C4-2B (cell line): ENCODE data around the gene PLCH2.

Source experiments
- H3K27ac ChIP-seq: fragments of 450-650 bp; 2 replicates; pipeline ENCODE4 v1.5.1; 2017
- ZFX ChIP-seq: fragments of 450-650 bp; IDR thresholded peaks from 2 replicates; pipeline ENCODE4 v1.6.1; 2017
- TF ChIP-seq, protein P1 (sequence below): fragments of 450-650 bp; conservative IDR thresholded peaks from 2 replicates; pipeline ENCODE4 v1.5.1; 2017; ENCODE audit warnings: mild to moderate bottlenecking

PLCH2 gene

DNA sequence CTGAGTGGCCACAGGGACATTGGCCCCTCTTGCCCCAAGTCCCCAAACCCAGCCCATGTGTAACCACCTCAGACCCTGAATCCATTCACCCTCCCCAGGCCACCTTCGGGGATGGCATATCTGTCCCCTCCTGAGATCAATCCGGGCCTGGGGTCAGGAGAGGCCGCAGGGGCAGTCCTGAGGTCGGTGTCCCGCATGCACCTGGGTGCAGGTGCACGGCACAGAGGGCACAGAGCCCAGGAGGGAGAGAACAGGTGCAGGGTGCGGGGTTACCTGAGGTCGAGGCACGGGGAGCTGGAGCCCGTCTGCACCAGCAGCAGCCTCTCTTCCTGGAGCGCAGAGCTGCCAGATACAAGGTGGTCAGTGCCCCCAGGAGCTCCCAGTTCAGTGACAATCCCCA is 33.5 kb downstream of the PLCH2 start:
- TF ChIP-seq, protein P1, sequence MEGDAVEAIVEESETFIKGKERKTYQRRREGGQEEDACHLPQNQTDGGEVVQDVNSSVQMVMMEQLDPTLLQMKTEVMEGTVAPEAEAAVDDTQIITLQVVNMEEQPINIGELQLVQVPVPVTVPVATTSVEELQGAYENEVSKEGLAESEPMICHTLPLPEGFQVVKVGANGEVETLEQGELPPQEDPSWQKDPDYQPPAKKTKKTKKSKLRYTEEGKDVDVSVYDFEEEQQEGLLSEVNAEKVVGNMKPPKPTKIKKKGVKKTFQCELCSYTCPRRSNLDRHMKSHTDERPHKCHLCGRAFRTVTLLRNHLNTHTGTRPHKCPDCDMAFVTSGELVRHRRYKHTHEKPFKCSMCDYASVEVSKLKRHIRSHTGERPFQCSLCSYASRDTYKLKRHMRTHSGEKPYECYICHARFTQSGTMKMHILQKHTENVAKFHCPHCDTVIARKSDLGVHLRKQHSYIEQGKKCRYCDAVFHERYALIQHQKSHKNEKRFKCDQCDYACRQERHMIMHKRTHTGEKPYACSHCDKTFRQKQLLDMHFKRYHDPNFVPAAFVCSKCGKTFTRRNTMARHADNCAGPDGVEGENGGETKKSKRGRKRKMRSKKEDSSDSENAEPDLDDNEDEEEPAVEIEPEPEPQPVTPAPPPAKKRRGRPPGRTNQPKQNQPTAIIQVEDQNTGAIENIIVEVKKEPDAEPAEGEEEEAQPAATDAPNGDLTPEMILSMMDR = no peak
- TF ChIP-seq ZFX = no peak
- H3K27ac ChIP-seq = no peak overlapping the region

DNA sequence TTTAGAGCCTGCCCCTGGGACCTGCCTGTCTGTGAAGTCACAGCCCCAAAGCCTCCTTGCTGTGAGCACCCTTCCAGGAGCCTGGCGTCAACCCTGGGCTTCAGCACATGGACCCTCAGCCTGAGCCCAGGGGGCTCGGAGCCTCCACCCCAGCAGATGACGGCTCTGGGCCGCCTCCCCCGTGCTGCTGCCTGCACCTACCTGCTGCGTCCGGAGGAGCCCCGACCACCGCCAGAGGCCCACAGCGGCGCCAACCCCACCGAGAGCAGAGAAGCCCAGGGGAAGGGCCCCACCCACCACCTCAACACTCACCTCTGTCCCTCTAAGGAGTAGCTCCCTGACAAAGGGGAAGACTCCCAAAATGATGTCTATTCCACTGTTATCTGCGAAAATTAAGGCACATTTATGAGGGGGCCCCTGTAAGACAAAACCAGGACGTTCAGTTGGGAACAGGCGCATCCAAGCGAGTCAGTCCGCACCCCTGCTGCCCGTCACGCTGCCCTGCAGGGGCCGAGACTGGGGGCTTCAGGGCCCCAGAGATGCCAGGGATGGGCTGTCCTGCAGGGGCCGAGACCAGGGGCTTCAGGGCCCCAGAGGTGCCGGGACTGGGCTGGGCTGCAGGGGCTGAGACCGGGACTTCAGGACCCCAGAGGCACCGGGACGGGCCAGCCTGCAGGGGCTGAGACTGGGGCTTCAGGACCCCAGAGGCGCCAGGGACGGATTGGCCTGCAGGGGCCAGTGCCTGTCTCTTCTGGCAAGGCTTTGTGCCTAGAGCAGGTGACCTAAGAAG is 34.5 kb downstream of the PLCH2 start:
- H3K27ac ChIP-seq = no peak overlapping the region
- no peak for TF ChIP-seq ZFX
- TF ChIP-seq, protein P1 = no peak

DNA sequence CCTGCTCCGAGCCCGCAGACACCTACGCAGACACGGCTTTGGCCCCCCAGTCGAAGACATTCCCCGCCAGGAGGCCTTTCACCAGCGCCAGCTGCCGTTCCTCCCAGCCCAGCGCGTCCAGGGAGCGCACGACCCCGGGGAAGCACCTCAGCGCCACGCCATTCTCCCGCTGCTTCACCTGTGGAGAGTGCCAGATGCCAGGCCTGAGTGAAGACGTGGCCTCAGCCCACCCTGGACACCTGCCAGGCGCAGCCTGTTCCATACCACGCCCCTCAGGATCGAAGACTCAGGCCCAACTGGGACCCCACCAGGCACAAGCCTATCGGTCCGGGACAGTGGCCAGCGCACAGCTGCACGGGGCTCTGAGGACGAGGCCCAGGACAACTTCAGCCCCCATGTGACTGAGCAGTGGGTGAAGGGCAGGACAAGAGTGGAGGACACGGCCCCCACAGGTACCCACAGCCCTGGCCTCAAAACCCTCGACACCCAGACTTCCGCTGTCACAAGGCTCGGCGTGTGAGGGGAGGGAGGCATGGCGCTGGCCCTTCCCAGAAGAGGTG is 36.9 kb downstream of the PLCH2 start:
- TF ChIP-seq, protein P1 = no peak
- TF ChIP-seq ZFX = no peak

DNA sequence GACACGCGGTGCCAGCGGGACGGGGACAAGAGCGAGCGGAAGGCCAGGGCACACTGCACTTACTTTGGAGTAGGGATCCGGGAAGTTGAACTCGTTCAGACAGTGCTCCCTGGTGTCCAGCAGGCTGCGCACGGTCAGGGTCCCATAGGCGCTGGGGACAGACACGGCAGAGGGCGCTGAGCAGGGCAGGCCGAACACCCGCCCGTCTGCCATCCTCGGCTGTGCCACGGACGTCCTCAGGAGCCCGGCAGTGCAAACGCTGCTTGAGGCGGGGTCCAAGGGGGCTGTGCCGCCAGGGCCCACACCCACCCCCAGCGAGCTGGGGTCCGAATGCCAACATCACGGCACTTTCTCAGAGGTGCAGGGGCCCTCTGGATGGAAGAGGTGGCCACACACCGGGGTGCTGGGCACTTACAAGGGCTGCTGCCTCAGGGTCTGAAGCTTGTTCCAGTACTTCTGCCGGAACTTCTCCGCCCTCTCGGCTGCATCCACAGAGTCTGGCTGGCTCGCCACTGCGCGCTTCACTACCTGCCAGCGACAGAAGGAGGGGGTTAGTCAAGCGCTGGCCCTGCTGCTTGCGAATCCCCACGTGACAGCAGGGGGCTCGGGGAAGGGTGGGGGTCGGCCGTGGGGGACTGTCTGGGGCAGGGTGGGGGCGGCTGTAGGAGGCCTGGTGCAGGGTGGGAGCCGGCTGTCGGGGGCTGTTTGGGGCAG is 38.0 kb downstream of the PLCH2 start:
- no peak overlapping the region for H3K27ac ChIP-seq
- TF ChIP-seq, protein P1 = no peak
- no peak for TF ChIP-seq ZFX

More for the DNA sequence above, 36.9 kb downstream of the PLCH2 start:
- no peak overlapping the region for H3K27ac ChIP-seq

DNA sequence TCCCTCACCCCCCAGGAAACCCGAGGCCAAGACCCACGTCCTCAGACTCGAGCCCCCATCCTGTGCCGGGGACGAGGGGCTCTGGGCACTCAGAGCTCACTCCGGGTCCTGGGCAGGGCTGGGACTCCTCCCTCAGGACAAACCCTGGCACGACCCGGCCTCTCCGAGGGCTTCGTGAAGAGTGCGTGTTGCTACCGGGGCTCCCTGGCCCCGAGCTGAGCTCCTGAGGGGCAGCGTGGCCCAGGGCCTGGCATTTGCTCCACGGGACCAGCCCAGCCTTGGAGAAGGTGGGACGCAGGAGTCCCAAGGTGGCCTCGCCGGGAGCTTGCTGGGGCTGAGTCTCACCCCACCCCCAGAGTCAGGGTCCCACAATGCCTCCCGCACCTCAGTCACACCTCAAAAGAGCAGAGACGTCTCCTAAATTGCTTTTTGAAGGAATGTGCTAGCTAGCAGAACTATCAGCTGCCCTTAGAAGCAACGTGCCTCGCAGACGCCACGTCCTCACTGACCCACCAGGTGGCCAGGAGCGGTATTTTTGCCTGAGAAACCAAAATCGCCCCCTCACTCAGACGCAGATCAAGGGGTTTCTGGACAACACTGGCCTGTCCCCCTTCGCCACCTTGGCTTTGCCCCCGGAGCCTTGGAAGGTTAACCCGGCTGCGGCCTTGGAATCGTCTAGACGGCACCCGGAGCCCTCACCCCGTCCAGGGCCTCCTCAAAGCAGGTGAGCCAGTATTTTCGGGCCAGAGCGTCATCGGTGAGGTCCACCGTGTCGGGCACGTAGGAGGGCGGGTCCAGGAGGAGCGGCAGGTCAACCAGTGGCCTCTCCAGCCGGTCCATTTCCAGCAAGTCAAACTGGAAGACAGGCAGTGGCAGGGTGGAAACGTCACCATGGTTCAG is 39.0 kb downstream of the PLCH2 start:
- TF ChIP-seq ZFX = no peak
- TF ChIP-seq, protein P1 = no peak
- H3K27ac ChIP-seq = no peak overlapping the region

DNA sequence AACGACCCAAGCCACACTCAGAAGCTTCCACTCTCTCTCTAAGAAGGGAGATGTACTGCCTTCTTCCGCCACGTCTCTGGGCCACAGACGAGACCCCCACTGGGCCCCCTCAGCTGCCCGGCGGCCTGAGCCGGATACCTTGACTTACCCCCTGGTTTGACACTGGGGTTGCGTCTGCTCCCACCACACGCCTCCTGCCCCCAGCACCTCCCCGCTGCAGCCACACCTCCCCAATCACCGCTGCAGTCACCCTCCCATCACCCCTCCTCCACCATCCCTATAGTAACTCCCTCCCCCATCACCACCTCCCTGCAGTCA is 39.6 kb downstream of the PLCH2 start:
- no peak for TF ChIP-seq ZFX
- TF ChIP-seq, protein P1 = no peak

More for the DNA sequence above, 39.6 kb downstream of the PLCH2 start:
- H3K27ac ChIP-seq = no peak overlapping the region
